ENCODE data around the gene CSAD.
"Not testable (repeated sequence)": the region's sequence is repeated elsewhere in the genome, so short reads cannot be mapped to it uniquely, and the experiment has no call there.

Gene CSAD

GRCh38 chr12:53218551-53219291 is 38.0 kb upstream of the CSAD start:
- DNase-seq (ENCODE audit: low spot score): no peak

- DNase-seq (ENCODE audit: low spot score): no peak
Observed at GRCh38 chr12:53217931-53218307, 37.2 kb upstream of the CSAD start.

- DNase-seq (ENCODE audit: low spot score): no peak
Observed at GRCh38 chr12:53217051-53217930, 36.6 kb upstream of the CSAD start.

GRCh38 chr12:53215497-53215896 is 34.8 kb upstream of the CSAD start:
- DNase-seq (ENCODE audit: low spot score): no peak

GRCh38 chr12:53214687-53215455 is 34.1 kb upstream of the CSAD start:
- DNase-seq (ENCODE audit: low spot score): no peak

GRCh38 chr12:53214221-53214620 is 33.5 kb upstream of the CSAD start:
- DNase-seq (ENCODE audit: low spot score): no peak

- DNase-seq (ENCODE audit: low spot score): peak; percentile 86
Observed at GRCh38 chr12:53213348-53213747, 32.6 kb upstream of the CSAD start.

GRCh38 chr12:53212931-53213330 is 32.2 kb upstream of the CSAD start:
- no peak for DNase-seq (ENCODE audit: low spot score)

- no peak for DNase-seq (ENCODE audit: low spot score)
Observed at GRCh38 chr12:53211476-53212381, 31.0 kb upstream of the CSAD start.

- DNase-seq (ENCODE audit: low spot score): no peak
Observed at GRCh38 chr12:53210843-53211242, 30.1 kb upstream of the CSAD start.

- no peak for DNase-seq (ENCODE audit: low spot score)
Observed at GRCh38 chr12:53208877-53209463, 28.2 kb upstream of the CSAD start.

GRCh38 chr12:53208435-53208834 is 27.7 kb upstream of the CSAD start:
- no peak for DNase-seq (ENCODE audit: low spot score)

- DNase-seq (ENCODE audit: low spot score): no peak
Observed at GRCh38 chr12:53207042-53207441, 26.3 kb upstream of the CSAD start, which contains the start of gene ITGB7. ITGB7 (minus strand) TSS chr12:53207251; CDS start chr12:53200443, 6,808 bp downstream.

- no peak for DNase-seq (ENCODE audit: low spot score)
Observed at GRCh38 chr12:53205747-53206419, 25.2 kb upstream of the CSAD start.

GRCh38 chr12:53204351-53204750 is 23.6 kb upstream of the CSAD start:
- no peak for DNase-seq (ENCODE audit: low spot score)

GRCh38 chr12:53202316-53202715 is 21.6 kb upstream of the CSAD start:
- DNase-seq (ENCODE audit: low spot score): not testable (repeated sequence)

GRCh38 chr12:53201639-53202038 is 20.9 kb upstream of the CSAD start:
- no peak for DNase-seq (ENCODE audit: low spot score)

- DNase-seq (ENCODE audit: low spot score): no peak
Observed at GRCh38 chr12:53201177-53201541, 20.4 kb upstream of the CSAD start.

GRCh38 chr12:53200458-53201176 is 19.9 kb upstream of the CSAD start:
- no peak for DNase-seq (ENCODE audit: low spot score)

- DNase-seq (ENCODE audit: low spot score): no peak
Observed at GRCh38 chr12:53200107-53200457, 19.4 kb upstream of the CSAD start.

All from cerebellar cortex (tissue), 1 donor.